GM18511 (cell line): ENCODE measurements around the gene MBOAT2.
"Not testable (repeated sequence)": the region's sequence is repeated elsewhere in the genome, so short reads cannot be mapped to it uniquely, and the experiment has no call there.

Experiments
- ATAC-seq: cut with Tn5 transposase; IDR thresholded peaks from one replicate; pipeline ENCODE4 v1.9.1; 2021; ENCODE audit warnings: mild to moderate bottlenecking, moderate library complexity; ENCODE audit not compliant: unreplicated experiment

MBOAT2 gene

GRCh38 chr2:8993196-8993901 is 10.1 kb downstream of the MBOAT2 start:
- no peak for ATAC-seq

- ATAC-seq: no peak
Measured at GRCh38 chr2:8992643-8993042, 10.8 kb downstream of the MBOAT2 start.

DNA sequence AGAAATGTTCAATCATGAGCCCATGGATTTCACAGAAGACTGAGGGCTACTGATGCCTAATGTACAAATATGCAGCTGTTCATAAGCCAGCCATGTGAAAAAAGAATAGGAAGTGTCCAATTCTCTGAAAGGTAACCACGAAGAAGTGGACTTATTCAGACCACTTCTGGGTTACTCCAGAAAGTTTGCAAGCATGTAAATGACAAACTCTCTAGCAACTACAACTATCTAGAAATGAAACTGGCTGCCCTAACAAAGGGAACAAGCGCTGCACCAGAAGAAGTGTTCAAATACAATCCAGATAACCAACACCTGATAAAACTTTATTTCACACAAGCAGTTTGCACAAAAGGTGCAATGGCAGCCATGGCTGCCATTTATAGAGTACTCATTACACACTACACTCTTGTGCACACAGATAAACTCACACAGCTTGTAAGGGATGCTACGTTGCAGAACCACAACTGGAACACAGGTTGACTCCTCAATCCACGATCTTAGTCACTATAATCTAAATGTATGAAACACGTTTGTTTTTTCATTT is 13.9 kb downstream of the MBOAT2 start:
- ATAC-seq: no peak

GRCh38 chr2:8987410-8987809 is 16.1 kb downstream of the MBOAT2 start:
- no peak for ATAC-seq

DNA sequence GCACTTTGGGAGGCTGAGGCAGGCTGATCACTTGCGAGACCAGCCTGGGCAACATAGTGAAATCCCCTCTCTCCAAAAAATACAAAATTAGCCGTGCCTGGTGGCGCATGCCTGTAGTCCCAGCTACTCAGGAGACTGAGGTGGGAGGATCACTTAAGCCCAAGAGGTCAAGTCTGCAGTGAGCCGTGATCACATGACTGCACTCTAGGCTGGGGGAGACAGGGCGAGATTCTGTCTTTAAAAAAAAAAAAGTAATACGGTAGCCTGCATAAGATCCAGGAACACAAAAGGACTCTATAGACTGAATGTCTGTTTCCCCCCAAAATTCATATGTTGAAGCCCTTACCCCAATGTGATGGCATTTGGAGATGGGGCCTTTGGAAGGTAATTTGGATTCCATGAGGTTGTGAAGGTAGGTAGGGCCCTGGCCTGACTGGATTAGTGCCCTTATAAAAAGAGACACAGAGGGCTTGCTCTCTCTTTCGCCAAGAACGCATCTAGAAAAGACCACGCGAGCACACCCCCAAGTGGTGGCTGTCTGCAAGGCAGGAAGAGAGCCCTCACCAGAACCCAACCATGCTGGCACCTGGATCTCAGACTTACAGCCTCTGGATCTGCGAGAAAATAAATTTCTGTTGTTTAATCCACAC is 17.0 kb downstream of the MBOAT2 start:
- no peak for ATAC-seq

- ATAC-seq: no peak
Measured at GRCh38 chr2:8985561-8986326, 17.7 kb downstream of the MBOAT2 start.

- no peak for ATAC-seq
Measured at GRCh38 chr2:8984855-8985254, 18.6 kb downstream of the MBOAT2 start.

DNA sequence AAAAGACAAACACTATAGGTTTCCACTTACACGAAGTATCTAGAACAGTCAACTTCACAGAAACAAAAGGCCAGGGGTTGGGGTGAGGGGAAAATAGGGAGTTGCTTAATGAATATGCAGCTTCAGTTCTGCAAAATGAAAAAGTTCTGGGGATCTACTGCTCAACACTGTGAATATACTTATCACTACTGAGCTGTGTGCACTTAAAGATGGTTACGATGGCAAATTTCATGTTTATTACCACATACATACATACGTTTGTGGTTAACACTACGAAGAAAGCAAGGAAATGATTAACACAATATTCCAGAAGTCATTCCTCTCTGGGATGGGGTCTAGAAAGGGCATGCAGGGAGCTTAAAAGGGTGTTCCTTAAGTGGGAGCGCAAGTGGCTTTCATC is 19.3 kb downstream of the MBOAT2 start:
- ATAC-seq: no peak

DNA sequence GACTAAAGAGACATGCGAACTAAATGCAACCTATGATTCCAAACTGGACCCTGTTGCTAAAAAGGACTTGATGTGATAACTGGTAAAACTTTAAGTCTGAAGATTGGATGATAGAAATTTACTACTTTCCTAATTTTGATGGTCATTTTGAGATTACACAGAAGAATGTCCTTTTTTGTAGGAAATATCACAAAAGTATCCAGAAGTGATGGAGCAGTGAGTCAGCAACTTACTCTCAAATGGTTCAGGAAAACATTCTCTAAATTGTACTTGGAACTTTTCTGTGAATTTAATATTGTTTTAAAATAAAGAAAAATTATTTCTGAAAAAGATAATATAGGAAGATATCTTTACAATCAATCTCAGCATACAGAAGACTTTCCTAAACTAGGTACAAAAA is 19.9 kb downstream of the MBOAT2 start:
- ATAC-seq: no peak

GRCh38 chr2:8981876-8982275 is 21.6 kb downstream of the MBOAT2 start:
- ATAC-seq: no peak

- no peak for ATAC-seq
Measured at GRCh38 chr2:8980096-8980495, 23.4 kb downstream of the MBOAT2 start.

GRCh38 chr2:8977758-8978157 is 25.7 kb downstream of the MBOAT2 start:
- ATAC-seq: no peak

DNA sequence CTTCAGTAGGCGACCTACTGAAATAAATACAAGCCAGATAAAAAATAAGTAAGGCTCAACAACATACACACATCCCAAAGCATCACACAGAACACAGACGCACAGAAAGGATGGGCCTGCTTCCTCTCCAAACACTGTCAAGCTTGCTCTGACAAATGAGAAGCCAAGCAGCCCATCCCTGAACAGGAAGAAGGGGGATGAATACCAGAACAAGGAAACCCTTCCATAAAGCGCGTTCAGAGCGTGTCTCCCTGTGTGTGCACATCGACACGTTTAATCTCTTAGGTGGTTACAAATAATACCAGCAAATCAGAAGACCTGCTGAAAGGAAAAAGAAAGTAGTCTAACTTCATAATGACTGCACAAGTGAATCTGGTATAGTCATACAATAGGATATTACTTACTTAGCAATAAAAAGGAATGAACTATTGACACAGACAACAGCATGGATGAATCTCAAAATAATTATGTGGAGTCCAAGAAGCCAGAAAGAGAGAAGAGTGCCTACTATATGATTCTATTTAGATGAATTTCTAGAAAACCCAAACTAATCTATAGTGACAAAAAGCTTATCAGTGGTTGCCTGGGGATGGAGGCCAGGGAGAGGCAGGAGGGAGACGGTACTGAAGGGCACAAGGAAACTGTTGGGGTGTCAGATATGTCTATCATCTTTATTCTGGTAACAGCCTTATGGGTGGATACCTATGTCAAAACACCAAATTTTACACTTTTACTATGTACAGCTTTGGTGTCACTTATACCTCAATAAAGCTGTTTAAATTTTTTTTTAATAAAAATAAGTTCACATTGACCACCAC is 26.8 kb downstream of the MBOAT2 start:
- ATAC-seq: no peak

- no peak for ATAC-seq
Measured at GRCh38 chr2:8974016-8974415, 29.5 kb downstream of the MBOAT2 start.

- ATAC-seq: not testable (repeated sequence)
Measured at GRCh38 chr2:8973017-8973416, 30.5 kb downstream of the MBOAT2 start.

- not testable (repeated sequence) for ATAC-seq
Measured at GRCh38 chr2:8972535-8972934, 30.9 kb downstream of the MBOAT2 start.

- ATAC-seq: not testable (repeated sequence)
Measured at GRCh38 chr2:8969348-8969747, 34.1 kb downstream of the MBOAT2 start.

DNA sequence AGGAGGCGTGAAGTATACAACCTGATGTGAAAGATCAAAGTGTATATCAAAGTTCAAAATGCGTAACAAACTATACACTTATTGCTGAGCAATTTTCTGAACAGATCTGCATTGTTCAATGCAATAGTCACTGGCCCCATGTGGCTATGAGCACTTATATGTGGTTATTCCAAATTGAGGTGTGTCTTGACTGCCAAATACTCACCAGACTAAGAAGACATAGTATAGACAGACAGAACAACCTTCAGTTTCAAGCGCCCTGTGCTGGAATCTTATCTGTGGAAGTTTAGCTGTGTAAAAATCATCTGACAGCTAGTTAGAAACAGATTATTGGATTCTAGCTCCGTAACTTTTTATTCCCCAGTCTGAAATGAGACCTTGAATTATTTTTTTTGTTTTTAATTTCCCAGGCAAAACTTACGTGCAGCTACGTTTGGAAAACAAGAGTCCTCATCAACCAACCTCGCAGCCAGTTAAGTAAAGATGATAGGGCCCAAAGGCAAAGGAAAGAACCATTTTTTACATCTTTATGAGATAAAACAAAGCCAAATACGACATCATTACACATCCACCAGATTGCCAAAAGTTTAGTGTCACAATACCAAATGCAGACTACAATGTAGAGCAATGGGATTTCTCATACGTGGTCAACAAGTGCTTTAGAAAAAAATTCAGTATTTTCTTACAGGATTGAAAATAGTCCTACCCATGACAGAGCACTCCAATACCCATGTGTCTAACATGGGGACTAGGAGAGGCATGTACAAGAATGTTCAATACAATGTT is 37.2 kb downstream of the MBOAT2 start:
- ATAC-seq: no peak

GRCh38 chr2:8965216-8965969 is 38.1 kb downstream of the MBOAT2 start:
- ATAC-seq: no peak
